Stimulated activated CD4-positive, alpha-beta T cell treated with anti-CD3 and anti-CD28 coated beads, Interleukin-2, amount 100 ng/mL, for 48 hours (primary cell): Measurements from ENCODE around the gene SGCB.
"Not testable (repeated sequence)": the region's sequence is repeated elsewhere in the genome, so short reads cannot be mapped to it uniquely, and the experiment has no call there.

ENCODE experiments used
- DNase-seq, 2 donors: peaks; one replicate each; pipeline ENCODE4 v3.0.0-alpha.2; 2020

SGCB gene

GRCh38 chr4:52038103-52038912, at the start of gene SGCB:
SGCB (minus strand) TSS chr4:52038299; CDS start chr4:52038259, 40 bp downstream.
- DNase-seq, result peak; percentile 58 to 69

GRCh38 chr4:52086425-52086824, 48.3 kb upstream of the SGCB start:
- not testable (repeated sequence) for DNase-seq

GRCh38 chr4:52081216-52081615, 43.1 kb upstream of the SGCB start:
- DNase-seq, result no peak

GRCh38 chr4:52079659-52080058, 41.6 kb upstream of the SGCB start:
- DNase-seq, result no peak

- no peak for DNase-seq
Measured at GRCh38 chr4:52076731-52077130, 38.6 kb upstream of the SGCB start.

- no peak for DNase-seq
Measured at GRCh38 chr4:52071791-52072546, 33.9 kb upstream of the SGCB start.

- no peak for DNase-seq
Measured at GRCh38 chr4:52069571-52069970, 31.5 kb upstream of the SGCB start.

GRCh38 chr4:52059372-52059771, 21.3 kb upstream of the SGCB start:
- DNase-seq, result no peak

GRCh38 chr4:52058275-52058674, 20.2 kb upstream of the SGCB start:
- DNase-seq, result no peak

- no peak for DNase-seq
Measured at GRCh38 chr4:52057196-52057595, 19.1 kb upstream of the SGCB start.

- no peak for DNase-seq
Measured at GRCh38 chr4:52054254-52054653, 16.2 kb upstream of the SGCB start.

- DNase-seq, result no peak
Measured at GRCh38 chr4:52052475-52052780, 14.3 kb upstream of the SGCB start.

- no peak for DNase-seq
Measured at GRCh38 chr4:52051615-52052474, 13.7 kb upstream of the SGCB start.

- no peak for DNase-seq
Measured at GRCh38 chr4:52051213-52051614, 13.1 kb upstream of the SGCB start, which contains the start of gene SPATA18. SPATA18 (plus strand) TSS chr4:52051304; CDS start chr4:52051705, 401 bp downstream.

- no peak for DNase-seq
Measured at GRCh38 chr4:52049266-52049665, 11.2 kb upstream of the SGCB start.

GRCh38 chr4:52045028-52045427, 6.9 kb upstream of the SGCB start:
- DNase-seq, result no peak

- peak in 1 of 2 donors; percentile 26 for DNase-seq
Measured at GRCh38 chr4:52037689-52038102, 403 bp downstream of the SGCB start.

- no peak for DNase-seq
Measured at GRCh38 chr4:52036886-52037530, 1.1 kb downstream of the SGCB start.

- no peak for DNase-seq
Measured at GRCh38 chr4:52035190-52035589, 2.9 kb downstream of the SGCB start.

- DNase-seq, result no peak
Measured at GRCh38 chr4:52032005-52032404, 6.1 kb downstream of the SGCB start.

- DNase-seq, result no peak
Measured at GRCh38 chr4:52028970-52029369, 9.1 kb downstream of the SGCB start.

- no peak for DNase-seq
Measured at GRCh38 chr4:52019936-52020657, 18.0 kb downstream of the SGCB start, which contains the start of gene LRRC66. LRRC66 (minus strand) TSS chr4:52020363; CDS start chr4:52017613, 2,750 bp downstream.
